ENCODE data around the gene MZT1. TPM values are rescaled to one million over a fixed set of nuclear protein-coding genes. Genes with fewer than 3 reads are reported as not detected.

MZT1 gene
- total RNA-seq, 1 experiment from 2014 or later, result 21.3 TPM

- Histone ChIP-seq H4K8ac (replicated peaks; ENCODE audit: insufficient read length, low read depth, low read length) (no peak overlapping the region), H3T11ph (ENCODE audit: low read length) (no peak overlapping the region), H3K4me2 (ENCODE audit: insufficient read depth, insufficient read length, low read length) (no peak overlapping the region), H3K14ac (ENCODE audit: insufficient read depth, low read length) (no peak overlapping the region), H4K20me1 (ENCODE audit: control insufficient read depth, insufficient read depth, insufficient read length) (no peaks in the 10 kb centered on the region), H3K4me1 (ENCODE audit: insufficient read depth, low read length) (no peaks in the 10 kb centered on the region), H3K79me2 (ENCODE audit: insufficient read depth, low read length) (no peaks in the 10 kb centered on the region), H3K56ac (ENCODE audit: insufficient read length, low read depth, low read length) (no peak overlapping the region), H3K4ac (ENCODE audit: low read depth, low read length) (no peak overlapping the region), H2BK12ac (ENCODE audit: insufficient read length, low read depth, low read length) (no peak overlapping the region), H3K27me3 (ENCODE audit: insufficient read depth, low read length) (no peaks in the 10 kb centered on the region), H2BK20ac (ENCODE audit: low read depth, low read length, poor library complexity, severe bottlenecking) (no peak overlapping the region), H3K23ac (ENCODE audit: insufficient read length, low read depth, low read length) (no peak overlapping the region), H2AFZ (ENCODE audit: low read length) (no peak overlapping the region), H2BK120ac (ENCODE audit: low read depth, low read length, poor library complexity, severe bottlenecking) (no peak overlapping the region), H3K23me2 (ENCODE audit: insufficient read length, low read depth, low read length, poor library complexity, severe bottlenecking) (no peaks in the 10 kb centered on the region), H3K18ac (ENCODE audit: insufficient read length, low read depth, low read length) (no peak overlapping the region), H2AK5ac (ENCODE audit: insufficient read length, low read length) (no peak overlapping the region), H3K27ac (ENCODE audit: insufficient read length, low read depth, low read length) (no peak overlapping the region), H2BK15ac (ENCODE audit: low read depth, low read length) (no peak overlapping the region), H2BK5ac (ENCODE audit: insufficient read length, low read length) (no peak overlapping the region), H4K91ac (ENCODE audit: insufficient read length, low read depth, low read length) (no peak overlapping the region), H3K9me3 (ENCODE audit: control insufficient read depth, low read depth, low read length) (no peaks in the 10 kb centered on the region), H3K79me1 (ENCODE audit: insufficient read depth, low read depth, low read length, poor library complexity, severe bottlenecking) (no peaks in the 10 kb centered on the region), H3K9ac (ENCODE audit: extremely low read depth, insufficient read length, low read length) (no peak overlapping the region), H4K5ac (ENCODE audit: insufficient read length, low read depth, low read length) (no peak overlapping the region)
- Mint-ChIP-seq H3K9me3 (no peaks in the 10 kb centered on the region), H3K4me3 (no peak overlapping the region), H3K27ac (peak overlapping the region in 1 of 3 experiments; percentile 34; a peak in 1 of 7 replicates), H3K36me3 (ENCODE audit: insufficient read depth in 1 of 3, low read depth in 3 of 3) (peaks cover 22 to 69% (median 46%) of the 10 kb centered on the region in 3 experiments), H3K4me1 (no peaks in the 10 kb centered on the region), H3K27me3 (ENCODE audit: low read depth) (no peaks in the 10 kb centered on the region)
- no CpG with 5 or more reads among the region's 6 CpGs for WGBS (ENCODE audit: extremely low coverage, insufficient read length, low lambda C conversion rate)
- DNase-seq, result no peak
- no peak for TF ChIP-seq CTCF (conservative IDR thresholded peaks at IDR 0.05)
These were observed 26.7 kb upstream of the MZT1 start for GRCh38 chr13:72754111-72754510.
